ENCODE measurements around the gene POLR2J. TPM values are rescaled to one million over a fixed set of nuclear protein-coding genes. Genes with fewer than 3 reads are reported as not detected.

POLR2J gene
- polyA plus RNA-seq, 1 donor from 2014 or later = 111 TPM

DNA sequence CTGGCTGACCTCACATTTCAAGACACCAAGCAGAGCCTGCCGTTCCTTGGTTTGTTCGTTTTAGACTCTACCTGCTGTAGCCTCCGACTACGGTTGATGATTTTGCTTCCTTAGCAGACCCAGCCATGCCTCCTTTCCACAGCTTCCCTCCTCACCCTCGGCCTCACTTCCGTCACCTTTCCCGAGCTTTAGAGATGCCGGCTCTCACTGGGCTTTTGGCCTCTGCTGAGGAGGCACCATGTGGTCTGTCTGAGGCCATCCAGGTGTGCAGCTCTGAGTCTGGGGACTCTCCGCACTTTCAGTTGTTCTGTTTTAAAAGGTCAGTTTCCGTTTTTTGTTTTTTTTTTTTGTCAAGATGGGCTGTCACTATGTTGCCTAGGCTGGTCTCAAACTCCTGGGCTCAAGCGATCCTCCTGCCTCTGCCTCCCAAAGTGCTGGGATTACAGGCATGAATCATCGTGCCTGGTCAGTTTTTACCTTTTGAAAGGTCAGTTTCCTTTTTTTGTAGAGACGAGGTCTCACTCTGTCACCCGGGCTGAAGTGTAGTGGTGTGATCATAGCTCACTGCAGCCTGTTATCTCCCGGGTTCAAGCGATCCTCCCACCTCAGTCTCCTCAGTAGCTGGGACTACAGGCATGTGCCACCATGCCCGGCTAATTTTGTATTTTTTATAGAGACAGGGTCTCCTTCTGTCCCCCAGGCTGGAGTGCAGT, 33.6 kb downstream of the POLR2J start:
- peak overlapping the region; percentile 90 to 99 (median 95) for H3K27ac Mint-ChIP-seq
- H3K36me3 Mint-ChIP-seq = peaks cover 3% of the 10 kb centered on the region
- H3K27me3 Mint-ChIP-seq = peaks cover 2% of the 10 kb centered on the region
- peak overlapping the region; percentile 76 to 89 (median 86) for H3K4me3 Mint-ChIP-seq
- no peaks in the 10 kb centered on the region for H3K9me3 Mint-ChIP-seq
- H3K4me1 Mint-ChIP-seq = peaks cover 12 to 29% (median 28%) of the 10 kb centered on the region in 3 donors

DNA sequence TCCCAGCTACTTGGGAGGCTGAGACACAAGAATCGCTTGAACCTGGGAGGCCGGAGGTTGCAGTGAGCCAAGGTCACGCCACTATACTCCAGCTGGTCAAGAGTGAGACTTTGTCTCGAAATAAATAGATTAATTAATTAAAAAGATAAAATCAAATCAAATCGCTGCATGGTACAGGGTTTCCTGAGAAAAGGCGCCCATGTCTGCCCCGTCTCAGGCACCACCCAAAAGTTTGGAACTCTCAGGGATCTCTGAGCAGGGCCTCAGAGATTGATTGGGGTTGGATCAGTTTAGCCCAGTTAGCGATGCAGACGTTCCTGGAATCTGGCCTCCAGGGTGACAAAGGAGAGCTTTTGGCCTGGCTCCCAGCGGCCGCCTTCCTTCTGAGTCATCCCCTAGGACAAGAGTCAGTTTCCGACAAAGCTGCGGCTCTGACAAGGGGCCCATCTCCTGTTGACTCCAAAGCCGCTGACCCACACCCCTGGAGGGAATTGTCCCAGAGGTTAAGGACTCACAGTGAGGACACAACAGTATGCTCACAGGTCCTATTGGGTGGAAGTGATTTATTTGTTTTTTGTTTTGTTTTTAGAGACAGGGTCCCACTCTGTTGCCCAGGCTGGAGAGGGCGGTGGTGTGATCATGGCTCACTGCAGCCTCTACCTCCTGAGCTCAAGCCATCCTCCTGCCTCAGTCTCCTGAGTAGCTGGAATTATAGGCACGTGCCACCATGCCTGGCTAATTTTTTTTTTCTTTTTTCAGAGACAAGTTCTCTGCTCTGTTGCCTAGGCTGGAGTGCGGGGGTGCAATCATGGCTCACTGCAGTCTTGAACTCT, 38.5 kb downstream of the POLR2J start:
- peaks cover 17 to 30% (median 29%) of the 10 kb centered on the region in 3 donors for H3K4me1 Mint-ChIP-seq
- H3K27ac Mint-ChIP-seq = peak overlapping the region; percentile 6 to 89 (median 16)
- no peaks in the 10 kb centered on the region for H3K9me3 Mint-ChIP-seq
- H3K36me3 Mint-ChIP-seq = peaks cover 8% of the 10 kb centered on the region
- peak overlapping the region in 1 of 4 donors; percentile 49 for H3K4me3 Mint-ChIP-seq
- H3K27me3 Mint-ChIP-seq = peaks cover 2% of the 10 kb centered on the region

GRCh38 chr7:102436118-102436517, 42.6 kb downstream of the POLR2J start:
- H3K9me3 Mint-ChIP-seq = no peaks in the 10 kb centered on the region
- peak overlapping the region in 2 of 3 donors; percentile 94 to 97 for H3K27ac Mint-ChIP-seq
- H3K36me3 Mint-ChIP-seq = peaks cover 13% of the 10 kb centered on the region
- peak overlapping the region; percentile 85 to 98 (median 95) for H3K4me3 Mint-ChIP-seq
- H3K27me3 Mint-ChIP-seq = no peaks in the 10 kb centered on the region
- peaks cover 14 to 34% (median 31%) of the 10 kb centered on the region in 3 donors for H3K4me1 Mint-ChIP-seq

DNA sequence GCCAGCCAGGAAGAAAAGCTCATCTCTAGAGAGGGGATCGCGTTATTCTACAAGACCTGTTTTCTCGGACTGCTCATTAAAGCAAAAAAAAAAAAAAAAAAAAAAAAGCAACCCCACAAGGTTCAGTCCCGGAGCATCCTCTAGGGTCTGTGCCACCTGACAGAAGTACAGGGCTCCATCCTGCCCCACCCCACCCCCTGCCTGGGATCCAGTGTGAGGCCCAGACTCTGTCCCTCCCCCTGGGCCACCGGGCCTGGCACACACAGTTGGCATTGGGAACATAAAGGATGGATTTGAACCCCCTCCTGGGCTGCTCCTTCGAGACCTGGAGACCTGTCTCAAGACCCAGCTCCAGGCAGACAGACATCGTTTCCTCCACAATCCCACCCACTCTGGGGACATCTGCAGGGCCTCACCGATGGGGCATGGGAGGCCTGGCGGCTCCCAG, 44.7 kb downstream of the POLR2J start:
- Mint-ChIP-seq H3K27me3 (no peaks in the 10 kb centered on the region), H3K9me3 (no peaks in the 10 kb centered on the region), H3K4me1 (peaks cover 17 to 45% (median 42%) of the 10 kb centered on the region in 3 donors), H3K27ac (peak overlapping the region; percentile 94 to 99 (median 97)), H3K36me3 (peaks cover 12% of the 10 kb centered on the region), H3K4me3 (peak overlapping the region; percentile 85 to 98 (median 95))

DNA sequence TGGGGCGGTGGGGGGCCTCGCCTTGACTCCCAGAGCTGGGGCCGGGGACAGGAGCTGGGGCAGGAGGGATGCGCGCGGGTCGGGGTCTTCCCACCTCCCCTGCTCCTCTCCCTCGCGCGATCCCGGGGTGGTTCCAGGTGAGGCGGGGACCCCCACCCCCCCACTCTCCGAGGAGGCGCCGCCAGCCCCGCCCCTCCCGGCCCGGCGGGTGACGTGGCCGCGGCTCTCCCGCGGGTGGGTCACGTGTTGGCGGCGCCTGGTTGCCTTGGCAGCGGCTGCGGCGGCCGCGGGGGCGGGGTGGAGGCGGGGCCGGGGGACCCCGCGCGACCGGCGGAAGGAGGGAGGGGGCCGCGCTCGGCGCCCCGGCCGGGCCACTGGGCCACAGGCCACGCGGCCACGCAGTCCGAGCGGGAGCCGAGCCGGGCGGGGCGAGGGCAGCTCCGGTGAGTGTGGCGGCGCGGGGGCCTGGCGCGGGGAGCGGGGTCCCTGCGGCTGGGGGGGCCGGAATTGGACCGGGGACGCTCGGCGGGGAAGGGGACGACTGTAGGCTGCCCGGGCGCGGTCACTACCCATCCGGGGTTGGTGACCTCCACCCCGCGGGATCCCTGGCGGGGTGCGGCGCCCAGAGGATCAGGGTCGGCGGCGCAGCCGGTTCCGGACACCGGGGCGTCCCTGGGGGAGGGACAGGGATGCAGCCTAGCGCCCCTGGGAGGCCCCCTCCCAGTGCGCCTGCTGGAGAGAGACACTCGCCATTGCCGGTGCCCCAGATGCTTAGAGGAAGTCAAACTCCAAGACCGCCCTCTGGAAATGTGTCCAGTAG, 45.3 kb downstream of the POLR2J start, which contains the start of gene ORAI2:
Gene ORAI2, plus strand, starts transcription at position 357 of the 820 bp plus-strand sequence. CDS start 5,382 bp downstream, outside the sequence.
- Mint-ChIP-seq H3K27ac (peak within 1 kb of the TSS; percentile 98 to 100 (median 99)), H3K36me3 (peaks cover 12% of the 10 kb centered on the region), H3K4me1 (peaks cover 17 to 45% (median 43%) of the 10 kb centered on the region in 3 donors), H3K4me3 (peak within 1 kb of the TSS; percentile 92 to 98 (median 98)), H3K9me3 (no peaks in the 10 kb centered on the region), H3K27me3 (no peaks in the 10 kb centered on the region)

DNA sequence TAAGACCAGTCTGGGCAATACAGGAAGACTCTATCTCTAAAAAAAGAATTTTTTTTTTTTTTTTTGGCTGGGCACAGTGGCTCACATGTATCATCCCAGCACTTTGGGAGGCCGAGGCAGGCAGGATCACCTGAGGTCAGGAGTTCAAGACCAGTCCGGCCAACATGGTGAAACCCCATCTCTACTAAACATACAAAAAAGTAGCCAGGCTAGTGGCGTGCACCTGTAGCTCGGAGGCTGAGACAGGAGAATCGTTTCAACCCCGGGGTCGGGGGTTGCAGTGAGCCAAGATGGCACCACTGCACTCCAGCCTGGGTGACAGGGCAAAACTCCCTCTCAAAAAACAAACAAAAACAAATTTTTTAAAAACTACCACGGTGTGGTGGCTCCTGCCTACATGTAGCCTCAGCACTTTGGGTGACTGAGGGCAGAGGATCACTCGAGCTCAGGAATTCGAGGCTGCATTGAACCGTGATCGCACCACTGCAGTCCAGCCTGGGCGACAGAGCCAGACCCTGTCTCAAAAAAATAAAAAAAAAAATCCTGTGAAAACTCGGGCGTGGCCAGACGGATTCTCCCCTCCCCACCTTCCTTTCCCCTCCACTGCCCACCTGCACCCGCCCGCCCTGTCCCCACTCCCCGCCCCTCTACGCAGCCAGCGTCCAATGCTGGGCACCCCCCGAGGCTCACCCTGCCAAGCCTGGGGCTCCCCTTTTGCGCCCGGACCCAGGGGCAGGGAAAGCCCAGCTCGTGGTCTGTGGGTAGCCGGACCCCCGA, 46.1 kb downstream of the POLR2J start:
- Mint-ChIP-seq H3K4me3 (peak overlapping the region; percentile 82 to 97 (median 92)), H3K27me3 (no peaks in the 10 kb centered on the region), H3K27ac (peak overlapping the region; percentile 98 to 100 (median 99)), H3K4me1 (peaks cover 17 to 50% (median 45%) of the 10 kb centered on the region in 3 donors), H3K36me3 (peaks cover 12% of the 10 kb centered on the region), H3K9me3 (no peaks in the 10 kb centered on the region)

- Mint-ChIP-seq H3K4me3 (peak overlapping the region; percentile 72 to 97 (median 92)), H3K9me3 (no peaks in the 10 kb centered on the region), H3K27ac (peak overlapping the region; percentile 98 to 100 (median 99)), H3K4me1 (peaks cover 19 to 54% (median 53%) of the 10 kb centered on the region in 3 donors), H3K27me3 (no peaks in the 10 kb centered on the region), H3K36me3 (peaks cover 12% of the 10 kb centered on the region)
Observed at GRCh38 chr7:102431617-102432298, 47.0 kb downstream of the POLR2J start.

- Mint-ChIP-seq H3K27me3 (no peaks in the 10 kb centered on the region), H3K36me3 (peaks cover 3% of the 10 kb centered on the region), H3K4me3 (peak overlapping the region in 3 of 4 donors; percentile 70 to 79 (median 77)), H3K4me1 (peaks cover 36 to 60% (median 59%) of the 10 kb centered on the region in 3 donors), H3K9me3 (no peaks in the 10 kb centered on the region), H3K27ac (peak overlapping the region; percentile 86 to 94 (median 91))
Observed at GRCh38 chr7:102429141-102429899, 49.4 kb downstream of the POLR2J start.

DNA sequence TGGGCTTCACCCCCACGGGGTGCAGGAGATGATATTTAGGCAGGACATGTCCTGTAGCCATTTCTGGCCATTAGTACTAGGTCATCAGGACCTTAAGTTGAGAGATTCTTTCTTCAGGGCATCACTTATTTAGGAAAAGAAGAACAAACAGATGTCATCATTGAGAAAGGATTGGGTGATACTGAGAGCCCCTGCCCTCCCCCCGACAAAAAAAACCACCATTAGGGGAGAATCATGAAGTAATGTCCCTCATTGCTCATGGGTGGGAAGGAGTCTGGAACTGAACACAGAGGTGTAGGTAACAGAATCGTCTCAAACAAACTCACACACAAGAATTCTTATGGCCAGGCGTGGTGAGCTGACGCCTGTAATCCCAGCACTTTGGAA, 51.7 kb downstream of the POLR2J start:
- Mint-ChIP-seq H3K27me3 (no peaks in the 10 kb centered on the region), H3K4me3 (peak overlapping the region; percentile 67 to 95 (median 93)), H3K27ac (peak overlapping the region; percentile 100), H3K9me3 (no peaks in the 10 kb centered on the region), H3K4me1 (peaks cover 36 to 67% (median 66%) of the 10 kb centered on the region in 3 donors), H3K36me3 (peaks cover 2% of the 10 kb centered on the region)

- Mint-ChIP-seq H3K4me3 (peak overlapping the region; percentile 67 to 95 (median 93)), H3K9me3 (no peaks in the 10 kb centered on the region), H3K27ac (peak overlapping the region; percentile 100), H3K27me3 (no peaks in the 10 kb centered on the region), H3K4me1 (peaks cover 30 to 65% (median 64%) of the 10 kb centered on the region in 3 donors), H3K36me3 (peaks cover 2% of the 10 kb centered on the region)
Observed at GRCh38 chr7:102426268-102427018, 52.3 kb downstream of the POLR2J start.

- Mint-ChIP-seq H3K4me3 (peak overlapping the region; percentile 67 to 95 (median 93)), H3K36me3 (peaks cover 2% of the 10 kb centered on the region), H3K4me1 (peaks cover 34 to 63% (median 62%) of the 10 kb centered on the region in 3 donors), H3K9me3 (no peaks in the 10 kb centered on the region), H3K27me3 (peaks cover 2% of the 10 kb centered on the region), H3K27ac (peak overlapping the region; percentile 100)
Observed at GRCh38 chr7:102425639-102426267, 53.0 kb downstream of the POLR2J start.

GRCh38 chr7:102424787-102425218, 53.9 kb downstream of the POLR2J start:
- H3K9me3 Mint-ChIP-seq = no peaks in the 10 kb centered on the region
- peaks cover 41 to 71% (median 65%) of the 10 kb centered on the region in 3 donors for H3K4me1 Mint-ChIP-seq
- peak overlapping the region; percentile 100 for H3K27ac Mint-ChIP-seq
- H3K4me3 Mint-ChIP-seq = peak overlapping the region; percentile 67 to 95 (median 93)
- peaks cover 3% of the 10 kb centered on the region for H3K27me3 Mint-ChIP-seq
- H3K36me3 Mint-ChIP-seq = peaks cover 2% of the 10 kb centered on the region

Measured in IgD-negative memory B cell (primary cell).